Mammary epithelial cell (primary cell): ENCODE data around the gene MAGOH.

ENCODE experiments used
- CTCF ChIP-seq, 2 donors: IDR thresholded peaks in 1 of 2; conservative IDR thresholded peaks in 1 of 2; 2 replicates each; pipeline ENCODE4 v1.5.1; 2011 to 2012; ENCODE audit warnings: inconsistent platforms in 2 of 2, low read length in 2 of 2, mild to moderate bottlenecking in 2 of 2, control low read depth in 1 of 2, low read depth in 1 of 2; ENCODE audit not compliant: insufficient read depth in 1 of 2; ENCODE audit errors: extremely low read depth in 1 of 2
- EZH2 ChIP-seq: IDR thresholded peaks from 2 replicates; pipeline ENCODE4 v1.6.1; 2012; ENCODE audit warnings: low read length, inconsistent platforms, borderline replicate concordance

- TF ChIP-seq CTCF (conservative IDR thresholded peaks at IDR 0.05 in 1 of 2, IDR thresholded peaks at IDR 0.05 in 1 of 2; ENCODE audit: extremely low read depth in 1 of 2, insufficient read depth in 1 of 2, low read depth in 1 of 2, low read length in 2 of 2), result no peak
- TF ChIP-seq EZH2, result no peak
Observed at GRCh38 chr1:53183095-53183990, 55.0 kb downstream of the MAGOH start.
